Mucosa of stomach (tissue), 1 donor: ENCODE measurements around the gene CLCNKB.

ENCODE experiments used
- H3K27me3 ChIP-seq: one replicate; pipeline ENCODE4 v1.7.0; 2013; ENCODE audit warnings: mild to moderate bottlenecking, low read length; ENCODE audit not compliant: control insufficient read depth, insufficient read depth
- H3K36me3 ChIP-seq: one replicate; pipeline ENCODE4 v1.7.0; 2013; ENCODE audit warnings: low read length; ENCODE audit not compliant: control insufficient read depth, insufficient read depth
- H3K4me1 ChIP-seq: one replicate; pipeline ENCODE4 v1.7.0; 2013; ENCODE audit warnings: mild to moderate bottlenecking, low read length; ENCODE audit not compliant: control insufficient read depth, insufficient read depth
- H3K4me3 ChIP-seq: one replicate; pipeline ENCODE4 v1.7.0; 2013; ENCODE audit warnings: low read length
- H3K9ac ChIP-seq: one replicate; pipeline ENCODE4 v1.7.0; 2013; ENCODE audit warnings: mild to moderate bottlenecking, low read length, moderate library complexity
- H3K9me3 ChIP-seq: one replicate; pipeline ENCODE4 v1.7.0; 2013; ENCODE audit warnings: mild to moderate bottlenecking, low read length, moderate library complexity; ENCODE audit not compliant: control insufficient read depth
- donor health status: Pancreatic carcinoma.

CLCNKB gene

GRCh38 chr1:16090076-16090826 is 46.7 kb downstream of the CLCNKB start:
- H3K36me3 ChIP-seq, result no peaks in the 10 kb centered on the region

DNA sequence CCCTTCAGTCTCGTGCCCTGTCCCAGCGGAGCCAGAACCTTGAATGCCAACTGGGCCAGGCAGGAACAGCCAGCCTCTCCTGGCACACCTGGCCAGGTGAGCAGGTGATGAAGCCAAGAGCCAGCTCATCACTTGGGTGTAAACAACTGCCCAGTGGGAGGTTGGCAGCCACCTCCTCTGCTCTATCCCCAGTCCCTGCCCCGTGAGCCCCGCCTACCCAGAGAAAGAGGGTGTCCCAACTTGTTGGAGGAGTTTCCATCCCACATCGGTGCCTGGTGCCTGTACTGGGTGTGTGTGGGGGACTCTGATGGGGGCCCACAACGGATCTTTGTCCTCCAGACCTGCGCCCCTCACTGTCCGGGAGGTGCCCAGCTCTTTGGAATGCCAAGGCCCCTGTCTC is 47.7 kb downstream of the CLCNKB start:
- H3K36me3 ChIP-seq, result no peaks in the 10 kb centered on the region
- no peaks in the 10 kb centered on the region for H3K9me3 ChIP-seq
- no peak overlapping the region for H3K9ac ChIP-seq
- H3K4me1 ChIP-seq, result no peaks in the 10 kb centered on the region
- no peak overlapping the region for H3K4me3 ChIP-seq
- H3K27me3 ChIP-seq, result peaks cover under 1% of the 10 kb centered on the region

More at GRCh38 chr1:16090076-16090826, 46.7 kb downstream of the CLCNKB start:
- Histone ChIP-seq H3K4me3 (no peak overlapping the region), H3K9me3 (no peaks in the 10 kb centered on the region), H3K4me1 (peaks cover 3% of the 10 kb centered on the region), H3K9ac (no peak overlapping the region), H3K27me3 (no peaks in the 10 kb centered on the region)

- H3K36me3 ChIP-seq, result no peaks in the 10 kb centered on the region
- no peak overlapping the region for H3K9ac ChIP-seq
- peaks cover 6% of the 10 kb centered on the region for H3K27me3 ChIP-seq
- no peaks in the 10 kb centered on the region for H3K9me3 ChIP-seq
- no peak overlapping the region for H3K4me3 ChIP-seq
- H3K4me1 ChIP-seq, result no peaks in the 10 kb centered on the region
These were observed 48.7 kb downstream of the CLCNKB start for GRCh38 chr1:16092097-16092922.

GRCh38 chr1:16092923-16093511 is 49.4 kb downstream of the CLCNKB start:
- no peaks in the 10 kb centered on the region for H3K9me3 ChIP-seq
- H3K4me1 ChIP-seq, result no peaks in the 10 kb centered on the region
- no peak overlapping the region for H3K9ac ChIP-seq
- peaks cover 6% of the 10 kb centered on the region for H3K27me3 ChIP-seq
- H3K4me3 ChIP-seq, result no peak overlapping the region
- no peaks in the 10 kb centered on the region for H3K36me3 ChIP-seq

DNA sequence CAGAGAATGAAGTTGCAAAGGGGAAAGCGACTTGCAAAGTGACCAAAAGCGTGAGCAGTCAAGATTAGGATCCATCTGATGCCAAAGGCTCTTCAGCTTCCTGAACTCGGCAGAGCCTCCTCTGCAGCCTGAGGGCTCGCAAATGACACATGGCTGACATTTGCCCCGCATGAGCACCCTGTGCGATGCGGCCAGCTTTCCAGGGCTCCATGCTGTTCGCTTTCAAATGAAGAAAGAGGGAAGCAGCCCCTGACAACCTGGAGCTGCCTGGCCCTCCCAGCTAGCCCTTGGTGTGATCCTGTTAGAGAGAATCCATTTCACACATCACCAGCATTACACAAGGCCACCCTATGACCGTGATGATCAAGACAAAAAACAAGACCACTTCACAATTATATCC is 50.0 kb downstream of the CLCNKB start:
- Histone ChIP-seq H3K36me3 (no peaks in the 10 kb centered on the region), H3K9ac (no peak overlapping the region), H3K4me1 (no peaks in the 10 kb centered on the region), H3K27me3 (peaks cover 6% of the 10 kb centered on the region), H3K4me3 (no peak overlapping the region), H3K9me3 (no peaks in the 10 kb centered on the region)

DNA sequence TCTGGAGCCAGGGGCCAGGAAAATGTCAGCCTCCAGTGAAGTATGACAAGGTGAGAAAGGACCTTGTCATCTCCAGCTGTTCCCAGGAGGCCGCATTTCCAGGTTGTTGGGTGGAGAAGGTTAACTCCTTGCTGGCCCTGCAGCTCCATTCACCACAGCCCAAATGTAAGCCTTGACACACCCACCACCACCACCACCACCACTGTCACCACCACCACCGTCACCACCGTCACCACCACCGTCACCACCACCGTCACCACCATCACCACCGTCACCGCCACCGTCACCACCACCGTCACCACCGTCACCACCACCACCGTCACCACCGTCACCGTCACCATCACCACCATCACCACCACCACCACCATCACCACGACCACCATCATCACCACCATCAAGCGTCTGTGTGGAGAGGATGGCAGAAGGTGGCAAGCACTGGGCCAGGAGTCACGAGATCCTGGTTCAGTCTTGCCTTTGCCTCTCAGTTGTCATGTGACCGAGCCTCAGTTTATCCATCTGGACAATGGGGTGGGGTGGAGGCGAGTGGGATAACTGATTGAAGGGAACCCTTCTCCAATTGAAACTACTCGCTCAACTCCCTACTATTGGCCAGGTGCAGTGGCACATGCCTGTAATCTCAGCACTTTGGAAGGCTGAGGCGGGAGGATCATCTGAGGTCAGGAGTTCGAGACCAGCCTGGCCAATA is 51.0 kb downstream of the CLCNKB start:
- H3K27me3 ChIP-seq, result peaks cover 6% of the 10 kb centered on the region
- H3K9ac ChIP-seq, result no peak overlapping the region
- no peaks in the 10 kb centered on the region for H3K9me3 ChIP-seq
- H3K4me3 ChIP-seq, result no peak overlapping the region
- H3K36me3 ChIP-seq, result no peaks in the 10 kb centered on the region
- no peaks in the 10 kb centered on the region for H3K4me1 ChIP-seq

DNA sequence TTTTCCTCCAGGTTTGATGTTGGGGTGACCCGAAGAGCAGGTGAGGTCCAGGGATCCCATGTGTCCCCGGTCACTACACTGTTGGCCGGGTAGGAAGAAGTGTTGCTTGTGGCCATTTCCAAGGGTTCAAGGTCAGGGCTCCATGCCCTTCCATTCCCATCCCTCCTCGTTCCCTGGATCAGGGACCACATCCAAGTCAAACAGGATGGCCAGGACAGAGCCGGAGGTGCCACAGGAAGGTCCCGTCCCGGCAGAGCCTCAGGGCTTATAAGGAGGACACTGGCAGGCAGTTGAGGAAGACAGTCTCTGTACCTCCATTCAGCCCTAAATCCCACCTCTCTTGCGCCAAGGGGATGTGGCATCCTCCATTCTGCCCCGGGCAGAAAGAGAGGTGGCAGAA is 51.9 kb downstream of the CLCNKB start:
- Histone ChIP-seq H3K4me1 (no peaks in the 10 kb centered on the region), H3K27me3 (peaks cover 6% of the 10 kb centered on the region), H3K9me3 (no peaks in the 10 kb centered on the region), H3K36me3 (no peaks in the 10 kb centered on the region), H3K4me3 (no peak overlapping the region), H3K9ac (no peak overlapping the region)

GRCh38 chr1:16099412-16099811 is 55.8 kb downstream of the CLCNKB start:
- no peaks in the 10 kb centered on the region for H3K4me1 ChIP-seq
- no peaks in the 10 kb centered on the region for H3K36me3 ChIP-seq
- H3K4me3 ChIP-seq, result no peak overlapping the region
- H3K27me3 ChIP-seq, result peaks cover 6% of the 10 kb centered on the region
- no peaks in the 10 kb centered on the region for H3K9me3 ChIP-seq
- no peak overlapping the region for H3K9ac ChIP-seq

- H3K36me3 ChIP-seq, result no peaks in the 10 kb centered on the region
- H3K9me3 ChIP-seq, result no peaks in the 10 kb centered on the region
- no peak overlapping the region for H3K9ac ChIP-seq
These were observed 58.0 kb downstream of the CLCNKB start for GRCh38 chr1:16101623-16102022.

More at GRCh38 chr1:16101623-16102022, 58.0 kb downstream of the CLCNKB start:
- Histone ChIP-seq H3K4me3 (no peak overlapping the region), H3K27me3 (peaks cover 2% of the 10 kb centered on the region), H3K4me1 (no peaks in the 10 kb centered on the region)
